ACHN (cell line): ENCODE measurements around the gene SUMO1.
A peak's percentile ranks its signal among the peaks of the same experiment; 100 is the strongest.

Experiments
- DNase-seq: peaks from one replicate; pipeline ENCODE4 v3.0.0-alpha.2; 2015
- in situ Hi-C: cut with HindIII; loops from 2 replicates; pipeline ENCODE4 v1.10.0; 2017; ENCODE audit warnings: low sequenced_read_pairs, low pct_ligation_motif_present, low pct_unique_long_range_greater_than_20kb

SUMO1 gene

GRCh38 chr2:202204855-202205254, 33.5 kb downstream of the SUMO1 start:
- DNase-seq: no peak
- in situ Hi-C loops: no loop called here

GRCh38 chr2:202203348-202203747, 35.0 kb downstream of the SUMO1 start:
- DNase-seq: no peak
- in situ Hi-C loops: no loop called here

- DNase-seq: no peak
- in situ Hi-C loops: no loop called here
Measured at GRCh38 chr2:202201220-202202160, 36.9 kb downstream of the SUMO1 start.

- in situ Hi-C loops: no loop called here
- DNase-seq: no peak
Measured at GRCh38 chr2:202196727-202197126, 41.7 kb downstream of the SUMO1 start.

GRCh38 chr2:202194418-202194817, 44.0 kb downstream of the SUMO1 start:
- DNase-seq: no peak
- in situ Hi-C loops: no loop called here

GRCh38 chr2:202193881-202194353, 44.5 kb downstream of the SUMO1 start:
- no peak for DNase-seq
- in situ Hi-C loops: no loop called here

GRCh38 chr2:202193305-202193704, 45.1 kb downstream of the SUMO1 start:
- no peak for DNase-seq
- in situ Hi-C loops: no loop called here

- DNase-seq: peak; percentile 59
- in situ Hi-C loops: no loop called here
Measured at GRCh38 chr2:202187570-202187969, 50.8 kb downstream of the SUMO1 start.

GRCh38 chr2:202186641-202187202, 51.7 kb downstream of the SUMO1 start:
- no peak for DNase-seq
- in situ Hi-C loops: no loop called here

- in situ Hi-C loops: no loop called here
- DNase-seq: no peak
Measured at GRCh38 chr2:202185156-202185555, 53.2 kb downstream of the SUMO1 start.

GRCh38 chr2:202184557-202184956, 53.8 kb downstream of the SUMO1 start:
- no peak for DNase-seq

GRCh38 chr2:202178346-202178958, 59.9 kb downstream of the SUMO1 start:
- in situ Hi-C loops: no loop called here
- peak; percentile 81 for DNase-seq

More at GRCh38 chr2:202184557-202184956, 53.8 kb downstream of the SUMO1 start:
- in situ Hi-C loops: no loop called here

- DNase-seq: no peak
- in situ Hi-C loops: no loop called here
Measured at GRCh38 chr2:202172439-202173211, 65.8 kb downstream of the SUMO1 start.

GRCh38 chr2:202171241-202171825, 67.1 kb downstream of the SUMO1 start:
- in situ Hi-C loops: no loop called here
- DNase-seq: no peak

- no peak for DNase-seq
- in situ Hi-C loops: no loop called here
Measured at GRCh38 chr2:202169832-202170424, 68.5 kb downstream of the SUMO1 start.

GRCh38 chr2:202169131-202169530, 69.3 kb downstream of the SUMO1 start:
- in situ Hi-C loops: no loop called here
- no peak for DNase-seq

- in situ Hi-C loops: no loop called here
- no peak for DNase-seq
Measured at GRCh38 chr2:202165945-202166344, 72.5 kb downstream of the SUMO1 start.

- in situ Hi-C loops: no loop called here
- no peak for DNase-seq
Measured at GRCh38 chr2:202165208-202165607, 73.2 kb downstream of the SUMO1 start.
